HG03175 (cell line): ENCODE results near the gene ABCG2.

Experiments used
- ATAC-seq: cut with Tn5 transposase; IDR thresholded peaks from one replicate; pipeline ENCODE4 v1.9.1; 2021; ENCODE audit warnings: mild to moderate bottlenecking, moderate library complexity; ENCODE audit not compliant: unreplicated experiment

ABCG2 gene

GRCh38 chr4:88077911-88078524 is 80.4 kb downstream of the ABCG2 start:
- ATAC-seq: no peak

- no peak for ATAC-seq
These were observed 83.1 kb downstream of the ABCG2 start for GRCh38 chr4:88075336-88075735.

GRCh38 chr4:88070031-88070430 is 88.4 kb downstream of the ABCG2 start:
- ATAC-seq: no peak

- no peak for ATAC-seq
These were observed 94.0 kb downstream of the ABCG2 start for GRCh38 chr4:88064410-88064809.

- ATAC-seq: no peak
These were observed 94.7 kb downstream of the ABCG2 start for GRCh38 chr4:88063634-88064296.

- no peak for ATAC-seq
These were observed 95.6 kb downstream of the ABCG2 start for GRCh38 chr4:88062843-88063242.

- no peak for ATAC-seq
These were observed 96.1 kb downstream of the ABCG2 start for GRCh38 chr4:88062311-88062710.

- no peak for ATAC-seq
These were observed 98.0 kb downstream of the ABCG2 start for GRCh38 chr4:88060431-88060830.

GRCh38 chr4:88059766-88060165 is 98.7 kb downstream of the ABCG2 start:
- no peak for ATAC-seq

GRCh38 chr4:88058295-88058694 is 100.1 kb downstream of the ABCG2 start:
- ATAC-seq: no peak

- ATAC-seq: no peak
These were observed 103.5 kb downstream of the ABCG2 start for GRCh38 chr4:88054901-88055300.

GRCh38 chr4:88054229-88054628 is 104.2 kb downstream of the ABCG2 start:
- no peak for ATAC-seq

- no peak for ATAC-seq
These were observed 113.4 kb downstream of the ABCG2 start for GRCh38 chr4:88045021-88045420.

- ATAC-seq: no peak
These were observed 114.7 kb downstream of the ABCG2 start for GRCh38 chr4:88043586-88044340.

- ATAC-seq: no peak
These were observed 115.4 kb downstream of the ABCG2 start for GRCh38 chr4:88043001-88043400.

- ATAC-seq: no peak
These were observed 116.8 kb downstream of the ABCG2 start for GRCh38 chr4:88041626-88042025.

- no peak for ATAC-seq
These were observed 117.7 kb downstream of the ABCG2 start for GRCh38 chr4:88040707-88041106.
